GM19043 (cell line): ENCODE data around the gene TOP2A.

Experiments
- ATAC-seq: cut with Tn5 transposase; IDR thresholded peaks from one replicate; pipeline ENCODE4 v1.9.1; 2021; ENCODE audit warnings: low read depth; ENCODE audit not compliant: unreplicated experiment

Gene TOP2A

DNA sequence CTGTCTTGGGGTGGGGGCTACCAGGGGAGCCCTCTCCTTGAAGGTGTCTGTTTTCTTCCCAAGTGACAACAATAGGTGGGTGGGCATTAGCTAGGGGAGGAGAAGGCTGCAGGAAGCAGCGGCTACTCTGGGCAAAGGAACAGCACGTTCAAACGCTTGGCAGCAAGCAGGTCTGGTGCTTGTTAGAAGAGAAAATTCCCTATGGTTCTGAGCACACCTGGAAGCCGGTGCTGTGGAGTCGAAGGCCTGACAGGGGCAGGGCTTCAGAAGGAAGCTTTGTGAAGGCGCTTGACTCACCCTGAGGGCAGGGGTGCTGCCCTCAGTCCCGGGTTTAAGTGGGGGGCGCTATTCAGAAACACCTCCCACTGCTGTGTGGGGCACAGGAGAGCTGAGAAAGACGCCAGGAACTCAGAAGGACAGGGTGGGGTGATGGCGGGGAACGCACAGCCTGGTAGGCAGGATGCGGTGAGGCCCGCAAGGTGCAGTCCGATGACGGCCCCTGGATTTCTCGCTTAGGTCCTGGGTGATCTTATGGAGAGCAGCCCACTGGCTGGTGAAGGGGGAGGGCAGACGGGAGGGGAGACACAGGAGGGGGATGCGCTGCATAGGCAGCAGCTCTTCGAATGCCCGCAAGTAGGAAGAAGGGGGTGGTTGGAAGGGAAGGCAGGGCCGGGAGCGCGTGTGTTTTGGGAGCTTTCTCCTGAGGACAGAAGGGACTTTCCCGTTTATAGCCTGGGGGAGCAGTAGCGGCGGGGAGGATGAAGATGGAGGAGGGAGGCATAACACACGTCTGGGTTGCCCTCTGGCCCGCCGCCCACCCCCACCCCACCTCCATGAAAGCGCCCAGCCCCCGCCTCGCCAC lies 56.4 kb downstream of the TOP2A start:
- ATAC-seq, result no peak

DNA sequence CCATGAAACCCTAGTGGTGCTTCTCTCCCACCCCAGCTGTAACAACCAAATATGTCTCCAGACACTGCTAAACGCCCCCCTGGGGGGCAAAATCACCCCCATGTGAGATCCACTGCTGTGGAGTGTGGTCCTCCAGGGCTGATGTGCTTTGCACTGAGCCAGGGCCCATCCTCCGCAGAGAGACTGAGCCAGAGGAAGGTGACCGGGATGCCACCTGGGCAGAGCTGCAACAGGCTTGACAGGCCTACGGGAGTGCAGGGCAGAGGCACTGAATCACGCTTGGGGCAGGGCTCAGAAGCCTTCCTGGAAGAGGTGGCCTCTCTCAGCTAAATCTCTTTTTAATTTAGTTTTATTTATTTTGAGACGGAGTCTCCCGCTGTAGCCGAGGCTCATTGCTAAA lies 57.6 kb downstream of the TOP2A start:
- no peak for ATAC-seq

DNA sequence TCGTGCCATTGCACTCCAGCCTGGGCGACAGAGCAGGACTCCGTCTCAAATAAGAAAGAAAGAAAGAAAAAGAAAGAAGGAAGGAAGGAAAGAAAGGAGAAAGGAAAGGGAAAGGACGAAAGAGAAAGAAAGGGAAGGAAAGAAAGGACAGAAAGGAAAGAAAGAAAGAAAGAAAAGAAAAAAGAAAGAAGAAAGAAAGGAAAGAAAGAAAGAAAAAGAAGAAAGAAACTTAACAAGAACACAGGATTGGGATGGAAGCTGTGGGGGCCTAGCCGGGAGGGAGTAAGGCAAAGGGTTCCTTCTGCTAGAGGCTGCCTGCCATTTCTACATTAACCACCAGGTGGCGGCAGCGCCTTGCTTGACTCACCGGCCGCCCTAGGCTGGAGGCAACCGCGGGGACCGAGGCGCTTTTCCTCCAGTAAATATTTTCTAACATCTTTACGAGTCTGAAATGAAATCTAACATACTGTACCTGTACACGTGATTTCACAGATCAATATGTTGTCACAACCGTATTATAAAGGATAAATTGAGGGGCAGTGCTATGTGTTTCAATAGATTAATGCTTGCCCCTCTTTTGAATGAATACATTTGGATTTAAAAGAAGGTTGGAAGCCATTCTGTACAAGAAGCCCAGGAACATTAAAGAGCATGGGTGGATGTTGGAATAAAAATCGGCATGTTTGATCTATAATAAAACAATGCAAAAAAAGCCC lies 59.2 kb downstream of the TOP2A start:
- ATAC-seq, result no peak

DNA sequence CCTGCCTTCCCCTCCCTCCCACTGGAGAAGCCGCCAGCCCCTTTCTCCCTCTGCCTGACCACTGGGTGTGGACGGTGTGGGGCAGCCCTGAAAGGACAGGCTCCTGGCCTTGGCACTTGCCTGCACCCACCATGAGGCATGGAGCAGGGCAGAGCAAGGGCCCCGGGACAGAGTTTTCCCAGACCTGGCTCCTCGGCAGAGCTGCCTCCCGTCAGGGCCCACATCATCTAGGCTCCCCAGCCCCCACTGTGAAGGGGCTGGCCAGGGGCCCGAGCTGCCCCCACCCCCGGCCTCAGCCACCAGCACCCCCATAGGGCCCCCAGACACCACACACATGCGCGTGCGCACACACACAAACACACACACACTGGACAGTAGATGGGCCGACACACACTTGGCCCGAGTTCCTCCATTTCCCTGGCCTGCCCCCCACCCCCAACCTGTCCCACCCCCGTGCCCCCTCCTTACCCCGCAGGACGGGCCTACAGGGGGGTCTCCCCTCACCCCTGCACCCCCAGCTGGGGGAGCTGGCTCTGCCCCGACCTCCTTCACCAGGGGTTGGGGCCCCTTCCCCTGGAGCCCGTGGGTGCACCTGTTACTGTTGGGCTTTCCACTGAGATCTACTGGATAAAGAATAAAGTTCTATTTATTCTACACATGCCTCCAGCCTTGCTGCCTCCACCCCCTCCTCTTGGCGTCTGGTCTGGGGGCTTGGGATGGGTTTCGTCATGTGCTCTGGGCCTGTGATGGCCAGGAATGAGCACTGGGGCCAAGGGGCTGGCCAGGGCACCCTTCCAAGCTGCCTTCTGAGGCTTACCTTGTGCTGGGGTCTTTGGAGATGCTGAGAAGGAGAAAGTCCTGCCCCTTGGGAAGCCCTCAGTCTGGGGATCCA lies 60.5 kb downstream of the TOP2A start:
- no peak for ATAC-seq

DNA sequence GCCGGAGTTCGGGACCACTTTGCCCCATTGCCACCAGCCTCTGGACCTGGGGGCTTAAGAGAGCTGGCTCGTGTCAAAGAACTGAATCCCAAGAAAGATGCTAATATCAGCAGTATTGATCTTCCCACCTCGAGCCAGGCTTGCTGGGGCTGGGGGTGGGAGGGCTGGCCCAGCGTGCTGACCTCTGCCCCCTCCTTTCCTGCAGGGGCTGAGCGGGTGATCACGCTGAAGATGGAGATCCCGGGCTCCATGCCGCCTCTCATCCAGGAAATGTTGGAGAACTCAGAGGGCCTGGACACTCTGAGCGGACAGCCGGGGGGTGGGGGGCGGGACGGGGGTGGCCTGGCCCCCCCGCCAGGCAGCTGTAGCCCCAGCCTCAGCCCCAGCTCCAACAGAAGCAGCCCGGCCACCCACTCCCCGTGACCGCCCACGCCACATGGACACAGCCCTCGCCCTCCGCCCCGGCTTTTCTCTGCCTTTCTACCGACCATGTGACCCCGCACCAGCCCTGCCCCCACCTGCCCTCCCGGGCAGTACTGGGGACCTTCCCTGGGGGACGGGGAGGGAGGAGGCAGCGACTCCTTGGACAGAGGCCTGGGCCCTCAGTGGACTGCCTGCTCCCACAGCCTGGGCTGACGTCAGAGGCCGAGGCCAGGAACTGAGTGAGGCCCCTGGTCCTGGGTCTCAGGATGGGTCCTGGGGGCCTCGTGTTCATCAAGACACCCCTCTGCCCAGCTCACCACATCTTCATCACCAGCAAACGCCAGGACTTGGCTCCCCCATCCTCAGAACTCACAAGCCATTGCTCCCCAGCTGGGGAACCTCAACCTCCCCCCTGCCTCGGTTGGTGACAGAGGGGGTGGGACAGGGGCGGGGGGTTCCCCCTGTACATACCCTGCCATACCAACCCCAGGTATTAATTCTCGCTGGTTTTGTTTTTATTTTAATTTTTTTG lies 61.6 kb downstream of the TOP2A start:
- no peak for ATAC-seq

DNA sequence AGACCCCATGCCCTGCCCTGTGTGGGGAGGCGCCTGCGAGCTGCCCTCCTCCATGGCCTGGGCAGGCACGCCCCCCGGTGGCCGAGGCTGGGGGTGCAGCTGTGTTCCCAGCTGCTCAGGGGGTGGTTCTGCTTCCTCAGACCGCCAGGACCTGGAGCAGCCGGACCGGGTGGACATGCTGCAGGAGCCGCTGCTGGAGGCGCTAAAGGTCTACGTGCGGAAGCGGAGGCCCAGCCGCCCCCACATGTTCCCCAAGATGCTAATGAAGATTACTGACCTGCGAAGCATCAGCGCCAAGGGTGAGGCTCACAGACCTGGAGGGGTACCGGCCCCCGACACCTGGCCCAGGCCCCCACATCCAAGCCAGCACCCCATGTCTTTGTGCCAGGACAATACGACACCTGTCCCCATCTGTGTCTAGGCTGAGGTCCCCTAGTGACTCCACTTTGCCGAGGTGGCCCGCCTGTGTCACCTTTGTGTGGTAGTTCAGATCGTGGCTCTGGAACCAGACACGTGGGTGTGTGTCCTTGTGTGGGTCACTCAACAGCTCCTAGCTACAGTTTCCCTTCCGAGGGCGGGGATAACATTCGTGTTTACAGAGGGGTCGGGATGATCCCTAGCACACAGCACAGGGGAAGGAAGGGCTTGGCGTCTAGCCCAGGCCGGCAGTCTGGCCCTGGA lies 62.4 kb downstream of the TOP2A start:
- ATAC-seq, result no peak

DNA sequence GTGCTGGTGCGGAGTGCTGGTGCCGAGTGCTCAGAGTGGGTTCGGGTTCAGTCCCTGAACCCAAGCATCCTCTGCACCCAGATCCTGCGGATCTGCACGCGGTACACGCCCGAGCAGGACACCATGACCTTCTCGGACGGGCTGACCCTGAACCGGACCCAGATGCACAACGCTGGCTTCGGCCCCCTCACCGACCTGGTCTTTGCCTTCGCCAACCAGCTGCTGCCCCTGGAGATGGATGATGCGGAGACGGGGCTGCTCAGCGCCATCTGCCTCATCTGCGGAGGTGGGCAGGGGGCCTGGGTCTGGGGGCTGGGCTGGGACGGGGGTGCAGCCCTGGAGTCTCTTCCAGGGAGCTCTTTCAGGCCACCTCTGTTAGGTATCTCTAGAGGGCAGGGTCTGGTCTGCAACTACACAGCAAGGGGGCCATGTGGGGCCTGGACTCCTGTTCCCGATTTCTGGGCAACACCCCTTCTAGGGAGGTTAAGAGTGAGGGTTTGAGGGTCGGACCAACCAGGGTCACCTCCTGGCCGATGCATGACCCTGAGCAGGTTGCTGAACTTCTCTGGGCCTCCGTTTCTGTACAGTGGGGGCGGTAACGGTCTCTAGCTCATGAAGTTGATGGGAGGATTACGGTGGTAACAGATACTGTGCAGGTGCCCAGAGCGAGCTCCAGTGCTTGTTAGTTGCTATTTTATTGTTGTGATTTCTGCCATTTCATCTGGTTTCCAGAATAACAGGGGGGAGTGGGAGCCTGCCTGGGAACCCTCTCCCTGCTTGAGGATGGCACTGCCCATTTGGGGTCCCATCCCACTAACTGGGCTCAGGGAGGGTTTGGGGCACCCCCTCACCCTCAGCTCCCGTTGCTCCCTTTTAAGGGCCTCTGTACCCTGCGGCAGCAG lies 63.2 kb downstream of the TOP2A start:
- ATAC-seq, result no peak

DNA sequence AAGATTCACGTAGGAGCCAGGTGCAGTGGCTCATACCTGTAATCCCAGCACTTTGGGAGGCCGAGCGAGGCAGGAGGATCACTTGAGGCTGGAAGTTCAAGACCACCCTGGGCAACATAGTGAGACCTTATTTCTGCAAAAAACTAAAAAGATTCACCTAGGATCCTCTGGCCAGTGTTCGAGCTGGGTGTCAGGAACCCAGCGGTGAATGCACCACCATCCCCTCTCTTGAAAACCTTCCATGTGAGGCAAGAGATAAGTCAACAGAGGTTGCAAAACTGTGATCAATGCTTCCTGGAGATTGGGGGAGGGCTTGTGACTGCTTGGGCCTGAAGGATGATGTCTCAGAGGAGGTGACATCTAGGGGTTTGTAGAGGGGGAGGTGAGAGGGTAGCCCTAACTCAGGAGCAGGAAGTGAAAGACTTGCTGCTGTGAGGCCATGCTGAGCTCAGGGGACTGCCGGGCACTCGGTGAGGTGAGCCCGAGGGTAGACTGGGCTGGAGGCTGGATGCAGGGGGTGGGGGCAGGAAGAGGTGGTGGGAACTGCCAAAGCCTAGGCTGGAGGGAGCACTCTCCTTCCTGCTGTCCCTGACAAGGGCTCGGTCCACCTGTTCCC lies 64.8 kb downstream of the TOP2A start:
- ATAC-seq, result no peak

DNA sequence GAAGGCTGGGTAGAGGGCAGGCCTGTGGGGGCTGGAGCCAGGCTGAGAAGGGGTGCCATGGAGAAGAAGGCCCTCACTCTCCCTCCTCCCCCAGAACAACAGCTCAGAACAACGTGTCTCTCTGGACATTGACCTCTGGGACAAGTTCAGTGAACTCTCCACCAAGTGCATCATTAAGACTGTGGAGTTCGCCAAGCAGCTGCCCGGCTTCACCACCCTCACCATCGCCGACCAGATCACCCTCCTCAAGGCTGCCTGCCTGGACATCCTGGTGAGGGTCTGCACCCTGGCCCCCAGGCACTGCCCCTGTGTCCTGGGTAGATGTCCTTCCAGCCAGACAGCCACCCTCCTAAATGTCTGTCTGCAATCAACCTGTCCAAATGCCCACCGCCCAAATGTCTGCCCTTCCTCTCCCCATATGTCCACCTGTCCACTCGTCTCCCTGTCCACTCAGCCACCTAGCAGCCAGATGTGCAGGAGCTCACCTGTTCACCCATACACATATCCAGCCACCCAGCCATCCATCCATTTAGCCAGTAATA lies 65.4 kb downstream of the TOP2A start:
- no peak for ATAC-seq

DNA sequence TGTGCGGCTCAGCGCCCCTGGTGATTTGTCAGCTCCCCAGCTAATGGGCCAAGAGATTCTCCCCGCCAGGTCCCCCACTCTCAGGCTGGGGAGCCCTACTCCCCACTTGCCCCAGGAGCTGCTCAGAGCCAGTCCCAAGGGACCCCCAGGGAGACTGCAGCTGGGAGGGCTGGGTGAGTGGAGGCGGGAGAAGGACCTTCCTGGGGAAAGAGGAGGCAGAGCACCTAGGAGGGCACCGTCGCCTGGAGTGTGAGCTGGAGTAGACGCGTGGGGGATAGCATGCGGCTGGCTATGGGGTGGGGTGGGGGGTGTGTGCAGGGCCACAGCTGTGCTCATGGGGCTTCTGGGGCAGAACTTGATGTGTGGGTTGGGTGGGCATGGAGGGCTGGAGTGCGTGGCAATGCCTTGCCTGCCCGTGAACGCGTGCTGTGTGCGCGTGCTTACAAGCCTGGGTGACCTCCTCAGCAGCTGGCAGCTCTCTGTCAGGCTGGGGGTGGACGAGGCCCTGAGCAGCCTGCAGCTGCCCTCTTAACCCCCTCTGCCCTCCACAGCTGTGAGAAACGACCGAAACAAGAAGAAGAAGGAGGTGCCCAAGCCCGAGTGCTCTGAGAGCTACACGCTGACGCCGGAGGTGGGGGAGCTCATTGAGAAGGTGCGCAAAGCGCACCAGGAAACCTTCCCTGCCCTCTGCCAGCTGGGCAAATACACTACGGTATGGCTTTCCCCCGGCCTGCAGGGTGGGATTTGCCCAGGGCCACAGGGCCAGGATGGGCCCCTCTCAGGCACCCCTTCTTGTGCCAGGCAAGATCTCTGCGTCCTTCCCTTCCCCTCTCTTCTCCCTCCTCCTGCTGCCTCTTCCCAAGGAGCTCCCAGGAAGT lies 66.1 kb downstream of the TOP2A start:
- ATAC-seq, result no peak

DNA sequence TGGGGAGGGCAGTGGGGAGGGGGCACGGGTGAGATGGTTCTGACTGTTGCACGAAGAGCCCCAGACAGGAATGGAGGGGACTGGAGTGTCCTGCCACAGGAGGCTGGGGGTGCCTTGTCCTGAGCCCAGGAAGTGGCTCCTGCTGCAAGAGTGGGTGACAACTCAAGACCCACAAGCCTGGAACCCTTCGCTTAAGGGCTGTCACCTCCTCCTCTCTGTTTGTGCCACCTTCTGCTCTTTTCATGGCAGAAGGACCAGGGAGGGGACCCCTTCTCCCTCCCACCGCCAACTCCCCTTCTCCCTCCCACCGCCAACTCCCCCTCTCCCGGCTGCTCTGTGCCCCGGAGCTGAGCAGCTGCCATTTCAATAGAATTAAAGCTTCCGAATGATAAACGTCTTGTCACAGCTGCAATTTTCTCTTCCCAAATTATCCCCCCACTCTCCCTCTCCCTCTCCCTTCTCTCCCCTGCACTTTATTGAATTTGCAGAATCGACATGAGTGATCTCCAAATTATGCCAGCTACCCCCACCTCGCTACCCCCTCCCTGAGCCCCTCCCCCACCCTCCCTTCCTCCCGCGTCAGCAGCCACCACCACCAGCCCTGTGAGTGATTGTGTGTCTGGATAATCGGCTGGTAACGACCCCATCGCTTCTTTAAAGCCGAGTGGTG lies 66.9 kb downstream of the TOP2A start:
- no peak for ATAC-seq

DNA sequence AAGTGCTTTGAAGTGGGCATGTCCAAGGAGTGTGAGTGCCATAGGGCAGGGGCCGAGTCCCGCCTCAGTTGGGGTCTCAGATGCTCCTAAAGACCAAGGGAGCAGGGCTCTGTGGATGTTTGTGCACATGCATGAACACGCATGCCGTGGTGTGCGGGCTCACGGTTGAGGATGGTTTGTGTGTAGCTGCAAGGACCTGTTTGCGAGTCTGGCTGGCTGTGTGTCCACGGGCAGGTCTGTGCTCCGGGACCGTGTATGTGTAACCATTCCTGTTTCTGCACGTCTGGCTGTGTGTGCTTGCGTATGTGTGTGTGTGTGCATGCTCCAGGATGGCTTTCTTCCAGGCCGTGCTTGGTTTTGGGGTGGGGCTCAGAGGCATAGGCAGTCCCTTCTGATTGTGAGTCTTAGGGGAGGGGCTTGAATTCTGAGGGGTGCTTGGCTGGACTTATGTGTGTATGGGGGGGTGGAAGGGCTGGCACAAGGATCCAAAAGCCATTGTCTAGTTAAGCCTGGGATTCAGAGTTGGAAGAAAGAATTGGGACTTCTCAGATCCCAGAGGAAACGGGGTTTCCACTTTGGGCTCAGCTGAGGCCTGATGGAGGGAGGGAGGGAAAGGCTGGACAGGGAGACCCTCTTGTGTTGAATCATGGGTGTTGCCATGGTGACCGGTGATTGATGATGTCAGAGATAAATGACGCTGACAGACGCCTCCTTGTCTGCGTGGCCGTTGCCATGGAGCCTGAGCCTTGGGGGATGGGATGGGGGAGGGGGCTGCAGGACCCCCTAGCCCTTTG lies 67.6 kb downstream of the TOP2A start:
- no peak for ATAC-seq

DNA sequence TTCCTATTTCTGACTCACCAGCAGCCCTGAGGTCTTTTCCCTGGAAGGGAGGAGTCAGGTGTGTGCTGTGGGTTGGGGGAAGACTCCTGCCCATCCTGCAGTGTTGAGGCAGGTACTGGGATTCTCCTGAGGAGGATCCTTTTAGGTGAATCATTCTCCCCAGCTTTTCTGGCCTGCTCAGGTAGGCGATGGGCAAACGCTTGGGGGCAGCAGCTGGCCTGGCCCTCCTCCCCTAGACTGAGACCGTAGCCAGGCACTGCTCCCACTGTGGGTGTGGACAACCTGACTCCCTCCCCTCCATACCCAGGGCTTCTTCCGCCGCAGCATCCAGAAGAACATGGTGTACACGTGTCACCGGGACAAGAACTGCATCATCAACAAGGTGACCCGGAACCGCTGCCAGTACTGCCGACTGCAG lies 68.2 kb downstream of the TOP2A start:
- no peak for ATAC-seq

DNA sequence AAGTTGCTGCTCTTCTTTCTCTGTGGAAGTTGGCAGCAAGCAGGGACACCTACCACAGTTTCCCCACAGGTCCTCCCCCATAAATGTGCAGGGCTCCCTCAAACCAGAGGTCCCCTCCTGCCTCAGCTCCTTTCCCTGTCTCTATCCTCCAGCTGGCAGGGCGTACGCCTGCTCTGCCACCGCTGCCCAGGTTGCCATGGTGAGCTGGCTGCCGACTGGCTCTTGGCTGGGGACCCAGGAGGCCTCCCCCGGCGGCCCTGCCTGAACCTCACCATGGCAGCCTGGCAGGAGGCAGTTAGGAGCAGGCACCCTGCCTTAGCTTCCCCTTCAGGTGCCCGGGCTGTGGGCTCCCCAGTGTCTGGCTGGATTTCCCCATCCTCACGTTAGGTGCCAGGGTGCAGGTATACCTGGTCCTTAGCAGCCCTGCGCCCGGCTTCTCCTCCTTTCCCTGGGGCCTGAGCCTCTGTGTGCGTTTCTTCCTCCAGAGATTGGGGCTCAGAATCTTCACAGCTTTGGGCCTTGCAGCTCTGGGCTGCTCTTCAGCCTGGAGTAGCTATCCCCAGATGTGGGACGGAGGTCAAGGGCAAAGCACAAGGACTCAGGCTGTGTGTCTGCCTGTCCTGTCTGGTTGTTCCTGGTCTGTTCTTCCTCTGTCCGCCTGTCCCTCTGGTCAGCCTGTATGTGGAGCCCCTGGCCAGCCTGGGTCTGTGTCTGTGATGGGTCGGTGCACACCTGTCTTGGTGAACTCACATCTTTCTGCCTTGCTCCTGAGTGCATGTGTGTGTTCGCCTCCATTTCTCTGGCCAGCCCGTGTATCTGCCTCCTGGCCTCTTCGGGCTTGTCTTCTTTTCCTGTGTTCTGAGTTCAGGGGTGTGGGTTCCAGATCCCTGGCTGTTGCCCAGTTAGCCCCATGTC lies 68.9 kb downstream of the TOP2A start:
- no peak for ATAC-seq
